Activated CD4-positive, CD25-positive, alpha-beta regulatory T cell treated with anti-CD3 and anti-CD28 coated beads, Interleukin-2, amount 50 U/mL, for 72 hours (primary cell): ENCODE results near the gene DEGS2.

Source experiments
- DNase-seq: peaks from one replicate; pipeline ENCODE4 v3.0.0; 2021

The DEGS2 gene

DNA sequence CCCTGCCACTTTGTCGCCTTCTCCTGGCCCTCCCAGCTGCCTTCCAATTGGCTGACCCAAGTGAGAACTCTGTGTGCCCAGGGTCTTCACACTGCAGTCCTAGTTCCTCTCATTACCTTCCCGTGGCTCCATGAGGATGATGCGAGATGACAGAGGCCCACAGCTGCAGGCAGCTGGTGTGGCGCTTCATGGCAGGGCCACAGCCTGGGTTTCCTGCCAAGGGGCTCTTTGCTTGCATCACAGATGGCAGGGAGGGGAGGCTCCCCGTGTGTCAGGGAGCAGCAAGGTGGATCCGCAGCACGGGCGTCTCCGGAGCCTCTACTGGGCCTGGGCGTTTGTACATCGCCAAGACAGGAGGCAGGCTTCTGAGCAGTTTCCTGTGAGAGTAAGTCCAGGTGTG is 28.9 kb downstream of the DEGS2 start:
- DNase-seq, result no peak

DNA sequence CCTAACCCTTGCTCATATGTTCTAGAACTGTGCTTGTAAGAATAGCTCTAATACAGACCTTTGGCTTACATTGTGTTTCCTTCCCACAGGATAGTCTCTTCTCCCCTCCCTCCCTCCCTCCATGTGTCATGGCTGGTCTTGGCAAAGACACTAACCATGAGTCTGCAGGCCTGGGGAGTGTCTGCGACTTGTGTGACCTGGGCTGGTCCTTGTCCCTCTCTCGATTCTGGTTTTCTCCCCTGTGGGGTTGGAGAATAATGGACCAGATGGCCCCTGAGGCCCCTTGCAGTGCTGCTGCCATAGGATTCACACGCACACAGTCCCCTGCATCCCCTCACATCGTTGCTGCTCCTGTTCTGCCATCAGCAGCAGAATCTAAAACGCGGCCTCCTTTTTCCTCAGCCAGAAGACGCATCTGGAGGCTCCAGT is 30.3 kb downstream of the DEGS2 start:
- no peak for DNase-seq

GRCh38 chr14:100128688-100129087 is 30.8 kb downstream of the DEGS2 start:
- no peak for DNase-seq

- no peak for DNase-seq
Observed at GRCh38 chr14:100127853-100128455, 31.5 kb downstream of the DEGS2 start.

DNA sequence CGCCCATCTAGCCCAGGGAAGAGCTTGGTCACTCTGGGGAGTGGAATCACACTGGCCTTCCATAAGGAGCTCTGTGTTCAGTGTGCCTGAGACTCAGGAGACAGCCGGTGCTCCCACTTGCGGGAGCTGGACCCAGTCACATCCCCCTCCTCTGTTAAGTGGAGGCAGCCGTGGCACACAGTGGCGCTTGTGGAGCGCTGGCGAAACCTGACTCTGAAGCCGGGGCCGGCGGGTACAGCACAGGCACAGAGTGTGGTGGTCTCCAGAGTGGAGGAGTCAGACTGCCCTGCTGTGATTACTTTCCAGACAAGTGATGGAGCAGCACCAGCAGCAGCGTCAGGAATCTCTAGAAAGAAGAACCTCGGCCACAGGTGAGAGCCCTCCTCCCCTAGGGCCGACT is 33.0 kb downstream of the DEGS2 start:
- no peak for DNase-seq

GRCh38 chr14:100124551-100125088 is 34.8 kb downstream of the DEGS2 start:
- DNase-seq, result no peak

DNA sequence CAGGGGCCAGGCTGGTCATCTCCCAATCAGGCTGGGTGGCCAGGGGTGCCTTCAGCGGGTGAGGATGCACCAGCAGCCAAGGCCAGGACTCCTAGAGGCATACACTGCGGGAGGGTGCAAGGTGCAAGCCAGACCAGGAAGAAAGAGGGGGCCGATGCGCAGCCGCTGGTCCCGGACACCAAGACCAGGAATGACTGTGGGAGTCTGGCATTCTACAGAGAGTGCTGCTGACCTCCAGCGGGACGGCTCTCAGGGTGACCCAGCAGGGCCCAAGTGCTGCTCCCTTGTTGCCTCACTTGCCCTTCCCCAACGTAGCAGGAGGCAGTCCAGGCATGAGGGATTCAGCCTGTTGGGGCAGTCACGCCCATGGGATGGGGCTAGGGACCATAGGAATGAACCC is 35.8 kb downstream of the DEGS2 start:
- no peak for DNase-seq

DNA sequence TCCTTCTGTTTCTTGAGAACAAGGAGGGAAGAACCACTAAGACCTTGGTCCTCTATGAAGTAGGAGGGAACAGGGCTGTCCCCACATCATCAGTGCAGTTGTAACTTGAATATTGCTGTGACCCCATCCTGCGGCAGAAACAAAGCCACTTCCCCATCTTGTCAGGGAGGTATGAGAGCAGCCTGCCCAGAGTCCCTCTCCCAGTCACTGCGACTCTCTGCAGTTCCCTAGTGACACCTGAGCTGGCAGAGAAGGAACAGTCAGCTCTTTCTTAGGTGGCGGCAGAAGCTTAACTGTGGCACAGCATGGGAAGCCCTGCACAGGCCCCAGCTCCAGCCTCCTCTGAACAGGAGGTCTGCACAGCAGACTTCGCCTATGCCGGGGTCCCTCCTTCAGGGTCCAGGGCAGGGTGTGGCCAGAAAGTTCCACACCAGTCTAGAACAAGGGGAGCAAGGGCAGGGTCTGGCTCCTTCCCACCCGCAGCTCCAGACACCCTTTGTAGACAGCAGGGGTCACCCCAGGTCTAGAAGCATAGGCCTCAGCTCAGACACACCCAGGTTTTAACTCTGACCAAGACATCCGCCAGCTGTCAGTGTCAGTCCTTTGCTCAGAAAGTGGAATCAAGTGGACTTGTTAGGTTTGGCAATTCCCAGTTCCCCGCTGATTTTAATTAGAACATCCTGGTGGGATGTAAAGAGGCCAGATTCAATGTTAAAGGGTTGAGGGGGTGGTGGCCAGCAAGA is 36.8 kb downstream of the DEGS2 start:
- no peak for DNase-seq

DNA sequence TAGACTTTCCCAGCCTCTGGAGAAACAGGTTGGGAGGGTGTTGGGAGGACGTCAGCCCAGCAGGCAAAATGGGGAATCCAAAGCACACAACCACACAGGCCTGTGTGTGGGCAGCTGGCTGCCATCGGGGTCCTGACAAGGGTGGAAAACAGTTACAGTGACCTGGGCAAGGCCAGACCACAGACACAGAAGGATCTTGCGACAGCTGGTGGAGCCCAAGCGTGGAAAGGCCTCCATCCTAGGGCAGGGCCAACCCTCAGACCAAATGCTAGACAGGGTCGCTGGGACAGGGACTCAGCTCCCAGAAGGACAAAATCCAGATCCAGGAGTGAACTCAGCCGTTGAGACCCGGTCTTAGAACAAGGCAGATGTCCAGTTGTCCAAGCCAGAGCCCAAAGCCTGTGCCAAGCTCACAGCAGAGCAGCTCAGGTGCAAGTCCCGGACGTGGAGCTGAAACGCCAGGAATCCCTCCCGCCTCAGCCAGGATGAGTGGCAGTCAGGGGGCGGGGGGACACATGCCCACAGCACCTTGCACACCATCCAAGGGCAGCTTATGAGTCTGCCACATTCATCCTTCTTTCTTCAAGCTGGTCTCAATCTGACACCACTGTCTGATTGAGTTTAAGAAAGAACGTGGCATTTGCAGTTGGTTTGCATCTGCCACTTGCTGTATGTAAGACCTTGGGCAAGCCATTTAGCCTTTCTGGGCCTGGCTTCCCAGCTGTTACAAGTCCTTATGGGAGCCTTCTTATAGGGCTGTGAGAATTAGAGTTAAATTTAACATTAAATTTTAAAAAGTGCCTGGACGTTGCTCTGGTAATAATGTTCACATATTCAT is 37.6 kb downstream of the DEGS2 start:
- DNase-seq, result no peak

DNA sequence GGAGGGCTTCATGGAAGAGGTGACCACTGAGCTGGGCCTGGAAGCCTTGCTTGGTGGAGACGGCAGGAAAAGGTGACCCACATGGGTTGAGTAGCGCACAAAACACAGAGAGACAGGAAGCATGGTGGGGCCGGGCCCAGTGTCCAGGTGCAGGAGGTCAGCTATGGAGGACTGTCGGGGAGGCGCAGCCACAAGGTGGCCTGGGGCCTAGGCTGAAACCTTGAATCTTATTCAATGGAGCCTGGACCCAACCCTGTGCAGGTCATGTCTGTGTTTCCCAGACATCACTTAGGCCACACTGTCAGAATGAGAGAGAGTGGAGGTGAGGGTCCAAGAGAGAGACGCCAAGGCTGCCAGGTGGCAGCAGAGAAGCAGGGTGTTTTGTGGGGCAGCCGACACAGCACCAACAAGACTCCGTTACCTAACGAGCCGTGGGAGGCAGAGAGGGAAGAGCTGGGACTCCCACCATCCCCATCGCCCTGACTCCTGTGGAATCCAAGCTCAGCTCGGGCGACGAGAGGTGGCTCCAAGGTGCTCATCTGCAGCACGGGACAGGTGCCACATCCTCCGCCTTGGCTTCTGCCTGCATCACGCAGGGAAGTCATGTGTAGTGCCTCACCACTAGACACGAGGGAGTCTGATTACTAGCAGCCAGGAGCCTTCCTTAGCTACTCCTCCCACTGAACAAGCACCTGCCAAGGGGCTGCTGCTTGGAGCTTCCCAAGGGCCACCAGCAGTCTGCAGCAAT is 38.7 kb downstream of the DEGS2 start:
- DNase-seq, result no peak

GRCh38 chr14:100119251-100119650 is 40.2 kb downstream of the DEGS2 start:
- DNase-seq, result no peak

DNA sequence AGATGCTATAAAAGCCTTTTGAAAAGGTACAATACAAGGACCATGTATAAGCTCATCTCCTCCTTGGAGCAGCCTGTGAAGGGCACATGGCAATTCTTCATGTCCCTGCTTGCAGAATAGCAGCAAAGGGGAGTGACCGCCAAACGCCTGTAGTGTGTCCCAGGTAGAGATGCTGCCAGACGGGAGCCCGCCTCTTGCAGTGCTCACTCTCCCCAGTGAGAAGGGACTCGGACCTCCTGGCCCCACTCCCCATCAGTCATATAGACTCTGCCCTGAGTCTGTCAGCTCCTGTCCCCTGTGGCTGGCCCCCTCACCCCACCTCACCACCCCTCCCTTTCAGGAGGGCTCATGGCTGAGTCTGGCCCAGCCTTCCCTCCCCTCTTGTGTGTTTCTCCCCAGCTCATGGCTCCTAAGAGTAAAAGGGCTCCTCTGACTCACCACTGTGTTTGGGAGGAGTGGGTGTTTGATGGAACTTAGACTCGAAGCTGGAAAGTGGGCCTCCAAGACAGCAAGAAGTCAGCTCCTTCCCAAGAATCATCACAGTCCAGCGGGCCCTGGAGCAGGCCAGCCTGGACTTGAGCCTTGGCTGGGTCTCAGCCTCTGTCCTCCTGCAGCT is 40.9 kb downstream of the DEGS2 start:
- DNase-seq, result no peak

DNA sequence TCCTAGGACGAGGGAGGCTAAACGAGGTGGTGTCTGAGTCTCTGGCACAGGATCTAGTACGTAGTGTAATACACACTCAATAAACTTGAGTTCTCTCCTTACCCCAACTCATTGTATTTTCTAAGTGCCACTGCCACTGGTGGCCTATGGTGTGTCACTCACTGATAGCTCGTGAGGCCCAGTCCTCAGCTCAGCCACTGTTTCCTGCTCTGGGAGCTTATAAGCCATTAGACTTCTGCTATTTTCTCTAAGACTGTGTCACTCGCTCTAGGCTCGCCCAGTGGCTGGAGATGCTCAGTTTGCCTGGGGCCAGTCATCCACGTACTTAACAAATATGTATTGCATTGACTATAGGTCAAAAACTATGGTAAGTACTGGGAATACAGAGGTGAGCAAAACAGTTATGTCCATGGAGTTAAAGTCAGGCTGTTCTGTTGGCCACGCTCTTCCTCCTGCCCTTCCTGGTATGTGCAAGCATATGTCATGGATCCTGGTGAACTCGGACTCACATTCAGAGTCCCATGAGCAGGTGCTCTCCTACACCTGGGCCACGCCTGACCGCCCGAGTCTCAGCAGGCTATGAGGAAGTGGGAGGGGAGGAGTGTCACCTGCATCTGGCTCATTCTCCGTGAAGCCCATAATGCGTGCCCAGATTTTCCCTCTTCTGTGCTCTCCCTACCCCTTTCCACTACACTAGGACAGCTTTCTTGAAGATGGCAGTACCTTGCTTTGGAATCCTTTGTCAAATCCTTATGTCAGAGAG is 41.6 kb downstream of the DEGS2 start:
- no peak for DNase-seq

DNA sequence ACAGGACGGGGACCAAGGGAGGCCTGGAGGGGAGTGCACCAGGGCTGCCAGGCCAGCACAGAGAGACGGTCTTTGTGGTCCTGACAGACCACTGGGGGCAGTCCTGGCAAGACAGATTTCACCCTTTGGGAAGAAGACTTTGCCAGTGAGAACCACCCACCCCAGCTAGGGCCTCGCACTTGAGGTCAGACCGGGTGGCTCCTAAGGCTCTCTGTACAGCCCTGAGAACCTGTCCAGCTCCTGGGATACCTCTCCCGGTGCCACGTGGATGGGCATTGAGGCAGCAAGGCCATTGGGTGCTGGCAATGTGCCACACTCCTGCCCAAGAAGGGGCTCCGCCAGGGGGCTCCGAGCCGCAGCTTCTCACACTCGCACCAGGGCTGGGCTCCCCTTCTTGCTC is 42.4 kb downstream of the DEGS2 start:
- no peak for DNase-seq

GRCh38 chr14:100116134-100116533 is 43.3 kb downstream of the DEGS2 start:
- no peak for DNase-seq

GRCh38 chr14:100115726-100116125 is 43.7 kb downstream of the DEGS2 start:
- no peak for DNase-seq

DNA sequence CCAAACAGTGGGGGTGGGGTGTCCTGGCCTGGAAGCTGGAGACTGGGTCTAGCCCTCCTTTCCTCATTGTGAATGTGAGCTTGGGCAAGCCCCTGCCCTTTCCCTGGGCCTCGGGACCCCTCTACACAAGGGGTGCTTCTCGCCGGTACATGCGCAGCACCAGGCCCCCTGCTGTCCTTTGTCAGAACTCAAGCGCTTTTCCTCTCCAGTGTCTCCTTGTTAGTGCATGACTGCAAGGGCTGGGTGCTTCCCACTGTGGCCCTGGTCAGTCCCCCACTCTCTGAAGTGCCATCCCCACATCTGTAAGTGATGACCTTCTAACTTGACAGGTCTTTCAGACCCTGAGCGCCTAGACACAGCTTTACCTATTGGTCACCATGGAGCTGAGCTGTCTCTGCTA is 44.2 kb downstream of the DEGS2 start:
- DNase-seq, result no peak

- DNase-seq, result no peak
Observed at GRCh38 chr14:100114109-100114765, 45.2 kb downstream of the DEGS2 start.

GRCh38 chr14:100111931-100112704 is 47.3 kb downstream of the DEGS2 start:
- no peak for DNase-seq

GRCh38 chr14:100110816-100111215 is 48.6 kb downstream of the DEGS2 start:
- no peak for DNase-seq
